HG03159 (cell line): ENCODE data around the gene OBSCN.
"Not testable (repeated sequence)": the region's sequence is repeated elsewhere in the genome, so short reads cannot be mapped to it uniquely, and the experiment has no call there.

Experiments
- ATAC-seq: cut with Tn5 transposase; IDR thresholded peaks from one replicate; pipeline ENCODE4 v1.9.1; 2021; ENCODE audit warnings: mild to moderate bottlenecking, moderate library complexity; ENCODE audit not compliant: unreplicated experiment

The OBSCN gene

DNA sequence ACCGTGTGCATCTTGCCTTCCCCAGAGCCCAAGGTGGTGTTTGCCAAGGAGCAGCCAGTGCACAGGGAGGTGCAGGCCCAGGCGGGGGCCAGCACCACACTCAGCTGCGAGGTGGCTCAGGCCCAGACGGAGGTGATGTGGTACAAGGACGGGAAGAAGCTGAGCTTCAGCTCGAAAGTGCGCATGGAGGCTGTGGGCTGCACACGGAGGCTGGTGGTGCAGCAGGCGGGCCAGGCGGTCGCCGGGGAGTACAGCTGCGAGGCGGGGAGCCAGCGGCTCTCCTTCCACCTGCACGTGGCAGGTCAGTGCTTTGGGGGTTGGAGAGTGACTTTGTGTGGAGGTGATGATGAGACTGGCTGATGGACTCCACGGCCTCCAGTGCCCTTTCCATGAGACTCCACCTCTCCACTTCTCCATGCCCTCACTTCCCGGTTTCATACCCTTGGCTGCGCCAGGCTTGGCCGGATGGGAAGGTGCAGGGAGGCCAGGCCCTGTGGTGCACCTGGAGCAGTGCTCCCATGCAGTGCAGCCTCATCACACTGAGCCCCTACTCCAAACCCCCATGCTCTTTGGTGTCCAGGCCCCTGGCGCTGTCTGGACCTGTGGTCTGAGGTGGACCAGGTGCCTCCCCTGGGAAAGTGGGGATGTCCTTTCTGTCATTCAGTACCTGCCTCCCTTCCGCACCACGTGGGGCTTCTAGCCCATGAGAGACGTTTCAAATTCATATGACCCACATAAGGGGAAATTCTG is 49.0 kb downstream of the OBSCN start:
- ATAC-seq: no peak

DNA sequence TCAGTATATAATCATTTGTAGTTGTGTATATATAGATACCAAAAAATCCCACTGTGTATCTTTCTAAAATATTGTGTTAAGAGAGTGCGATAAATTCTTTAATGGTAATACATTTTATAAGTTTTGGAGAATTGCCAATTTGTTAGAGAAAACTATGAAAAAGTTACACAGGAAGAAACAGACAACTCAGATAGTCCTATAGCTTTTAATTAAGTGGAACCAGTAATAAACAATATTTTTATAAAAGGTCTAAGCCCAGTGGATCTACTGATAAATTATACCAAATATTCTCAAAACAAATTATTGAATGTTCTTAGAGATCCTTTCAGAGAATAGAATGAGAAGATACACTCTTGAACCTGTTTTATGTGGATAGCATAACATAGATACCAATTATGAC is 50.6 kb downstream of the OBSCN start:
- ATAC-seq: no peak

DNA sequence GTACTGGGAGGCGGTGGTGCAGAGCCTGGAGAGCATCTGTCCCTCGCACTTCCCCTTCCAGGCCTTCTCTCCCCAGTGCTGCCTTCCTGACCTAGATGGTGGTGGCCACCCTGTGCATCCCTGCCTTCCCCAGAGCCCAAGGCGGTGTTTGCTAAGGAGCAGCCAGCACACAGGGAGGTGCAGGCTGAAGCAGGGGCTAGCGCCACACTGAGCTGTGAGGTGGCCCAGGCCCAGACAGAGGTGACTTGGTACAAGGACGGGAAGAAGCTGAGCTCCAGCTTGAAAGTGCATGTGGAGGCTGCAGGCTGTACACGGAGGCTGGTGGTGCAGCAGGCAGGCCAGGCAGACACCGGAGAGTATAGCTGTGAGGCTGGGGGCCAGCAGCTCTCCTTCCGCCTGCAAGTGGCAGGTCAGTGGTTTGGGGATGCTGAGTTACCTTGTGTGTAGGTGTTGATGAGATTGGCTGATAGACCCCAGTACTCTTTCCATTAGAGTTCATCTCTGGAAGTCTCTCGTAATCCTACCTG is 51.6 kb downstream of the OBSCN start:
- no peak for ATAC-seq

DNA sequence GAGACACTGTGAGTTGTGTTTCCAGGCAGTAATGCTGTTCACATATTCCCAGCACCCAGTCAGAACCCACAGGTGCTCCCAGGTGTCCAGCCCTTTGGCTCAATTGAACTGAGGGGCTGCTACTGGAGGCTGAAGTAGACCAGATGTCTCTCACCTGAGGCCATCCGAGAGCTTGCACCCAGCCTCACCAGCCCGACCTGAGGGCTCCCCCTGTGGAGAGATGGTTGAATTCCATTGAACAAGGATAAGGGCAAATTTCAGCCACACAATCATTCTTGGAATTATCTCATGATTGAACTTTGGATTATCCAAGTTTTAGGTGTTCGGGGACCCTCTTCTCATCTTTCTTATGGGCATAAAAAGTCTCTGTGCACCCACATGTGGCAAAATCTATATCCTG is 52.1 kb downstream of the OBSCN start:
- no peak for ATAC-seq

DNA sequence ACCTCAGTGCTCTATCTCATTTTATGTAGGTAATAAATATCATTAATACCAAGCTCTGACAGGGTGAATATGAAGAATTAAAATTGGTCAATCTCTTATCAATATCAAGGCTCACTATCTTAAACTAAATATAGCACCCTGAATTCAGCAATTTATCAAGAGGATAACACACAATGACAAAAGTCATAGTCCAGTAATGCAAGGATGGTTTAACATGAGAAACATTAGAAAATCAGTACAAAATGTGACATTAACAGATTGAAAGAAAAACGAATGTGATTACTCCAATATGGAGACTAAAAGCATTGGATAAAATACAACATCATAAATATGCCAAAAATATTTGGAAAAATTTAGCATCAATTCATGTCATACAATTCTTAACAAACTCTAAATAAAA is 53.9 kb downstream of the OBSCN start:
- no peak for ATAC-seq

DNA sequence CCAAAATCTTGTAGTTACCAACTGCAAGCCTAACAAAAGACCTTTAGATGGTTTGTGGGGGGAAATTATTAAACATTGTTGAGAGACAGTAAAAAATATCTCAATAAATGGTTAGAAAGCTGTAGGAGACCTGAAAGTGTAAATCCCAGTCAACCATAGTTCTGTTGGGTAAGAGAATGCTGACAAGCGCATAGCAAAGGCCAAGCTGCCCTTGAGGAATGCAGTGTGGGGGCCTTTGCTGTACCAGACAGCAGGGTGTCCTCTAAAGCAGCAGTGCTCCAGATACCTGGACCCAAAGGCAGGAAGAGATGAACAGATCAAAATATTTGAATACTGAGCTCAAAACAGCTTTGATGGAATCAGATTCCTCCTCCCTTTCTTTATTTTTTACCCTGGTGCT is 54.6 kb downstream of the OBSCN start:
- no peak for ATAC-seq

DNA sequence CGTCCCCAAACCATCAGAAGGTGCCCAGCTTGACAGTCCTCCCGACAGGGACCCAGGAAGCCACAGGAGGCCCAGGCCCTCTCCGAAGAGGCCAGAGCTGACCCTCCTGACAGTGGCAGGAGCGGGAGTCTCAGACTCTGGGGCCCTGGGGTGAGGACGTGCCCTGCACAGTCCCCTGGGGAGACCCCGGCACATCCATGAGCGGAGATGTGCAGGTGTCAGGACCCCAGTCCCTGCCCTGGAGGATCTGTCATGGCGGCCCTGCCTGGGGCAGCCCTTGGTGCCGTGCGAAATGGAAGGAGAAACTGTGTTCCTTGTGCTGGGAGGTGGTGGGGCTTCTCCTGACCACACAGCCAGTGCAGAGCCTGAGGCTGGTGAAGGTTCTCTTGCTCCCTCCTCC is 55.8 kb downstream of the OBSCN start:
- no peak for ATAC-seq

DNA sequence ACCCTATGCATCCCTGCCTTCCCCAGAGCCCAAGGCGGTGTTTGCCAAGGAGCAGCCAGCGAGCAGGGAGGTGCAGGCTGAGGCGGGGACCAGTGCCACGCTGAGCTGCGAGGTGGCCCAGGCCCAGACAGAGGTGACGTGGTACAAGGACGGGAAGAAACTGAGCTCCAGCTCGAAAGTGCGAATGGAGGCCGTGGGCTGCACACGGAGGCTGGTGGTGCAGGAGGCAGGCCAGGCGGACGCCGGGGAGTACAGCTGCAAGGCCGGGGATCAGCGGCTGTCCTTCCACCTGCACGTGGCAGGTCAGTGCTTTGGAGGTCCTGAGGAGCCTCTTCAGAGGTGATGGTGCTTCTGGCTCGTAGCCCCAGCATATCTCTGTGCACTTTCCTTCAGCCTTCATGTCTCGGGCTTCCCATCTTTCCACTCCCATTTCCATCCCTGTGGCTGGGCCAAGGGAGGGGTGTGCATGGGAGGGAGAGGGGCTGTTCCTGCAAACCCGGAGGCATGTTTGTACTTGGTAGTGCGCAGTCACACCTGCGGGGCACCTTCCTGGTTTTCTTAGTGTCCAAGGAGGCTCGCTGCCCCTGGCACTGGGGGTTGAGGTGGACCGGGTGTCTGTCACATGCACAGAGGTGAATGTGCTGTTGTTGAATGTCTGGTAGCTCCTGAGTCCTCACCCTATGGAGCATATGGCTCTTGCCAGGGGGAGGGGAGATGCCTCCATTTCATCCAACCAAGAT is 56.4 kb downstream of the OBSCN start:
- ATAC-seq: no peak

DNA sequence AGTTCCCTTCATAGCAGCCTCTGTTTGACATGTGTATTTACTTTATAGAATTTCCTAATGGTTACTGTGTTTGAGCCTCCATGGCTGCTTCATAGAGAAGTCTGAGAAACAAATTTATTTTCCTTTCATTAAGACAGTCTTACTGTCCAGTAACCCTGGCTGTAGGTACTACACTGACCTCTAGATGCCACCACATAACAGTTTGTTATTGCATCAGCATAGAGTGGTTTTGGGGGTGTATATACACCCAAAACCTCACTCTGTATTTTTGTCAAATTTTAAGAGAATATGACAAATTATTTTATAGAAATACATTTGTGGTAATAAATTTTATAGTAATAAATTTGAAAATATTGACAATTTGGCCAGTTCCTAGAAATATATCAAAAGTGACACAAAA is 57.3 kb downstream of the OBSCN start:
- no peak for ATAC-seq

DNA sequence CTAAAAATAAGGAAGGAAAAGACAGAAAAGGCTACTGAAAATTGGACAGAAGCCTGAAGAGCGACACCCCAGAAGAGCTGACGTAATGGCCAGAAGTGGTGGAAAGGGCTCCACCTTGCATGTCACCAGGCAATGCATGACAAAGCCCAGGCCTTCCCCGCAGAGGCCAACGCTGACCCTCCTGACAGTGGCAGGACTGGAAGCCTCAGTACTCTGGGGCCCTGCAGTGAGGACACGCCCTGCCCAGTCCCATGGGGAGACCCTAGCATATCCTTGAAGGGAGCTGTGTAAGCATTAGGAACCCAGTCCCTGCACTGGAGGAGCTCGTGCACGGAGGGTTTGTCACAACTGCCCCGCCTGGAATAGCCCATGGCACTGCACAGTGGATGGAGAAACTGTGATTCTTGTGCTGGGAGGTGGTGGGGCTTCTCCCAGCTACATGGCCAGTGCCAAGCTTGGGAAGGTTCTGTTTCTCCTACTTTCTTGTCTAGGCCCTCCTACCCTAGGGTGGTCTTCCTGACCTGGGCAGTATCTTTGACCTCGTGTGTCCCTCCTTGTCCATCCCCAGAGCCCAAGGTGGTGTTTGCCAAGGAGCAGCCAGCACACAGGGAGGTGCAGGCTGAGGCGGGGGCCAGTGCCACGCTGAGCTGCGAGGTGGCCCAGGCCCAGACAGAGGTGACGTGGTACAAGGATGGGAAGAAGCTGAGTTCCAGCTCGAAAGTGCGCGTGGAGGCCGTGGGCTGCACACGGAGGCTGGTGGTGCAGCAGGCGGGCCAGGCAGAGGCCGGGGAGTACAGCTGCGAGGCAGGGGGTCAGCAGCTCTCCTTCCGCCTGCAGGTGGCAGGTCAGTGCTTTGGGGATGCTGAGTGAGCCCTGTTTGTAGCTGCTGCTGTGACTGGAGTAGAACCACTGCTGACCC is 60.4 kb downstream of the OBSCN start:
- ATAC-seq: no peak

DNA sequence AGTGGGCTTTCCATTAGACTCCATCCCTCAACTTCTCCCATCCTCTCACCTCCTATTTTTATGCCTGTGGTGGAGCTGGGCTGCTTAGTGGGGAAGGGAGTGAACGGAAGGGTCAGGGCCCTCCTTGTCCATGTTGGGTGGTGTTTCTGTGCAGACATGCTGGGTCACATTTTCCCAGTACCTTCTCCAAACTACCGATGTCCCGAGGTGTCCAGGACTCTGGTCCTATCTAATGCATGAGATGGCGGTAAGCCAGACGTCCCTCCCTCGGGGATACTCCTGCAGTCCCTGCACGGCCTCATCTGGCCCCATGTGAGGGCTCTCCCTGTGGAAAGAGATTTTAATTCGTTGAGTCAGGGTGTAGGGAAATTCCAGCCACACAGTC is 61.0 kb downstream of the OBSCN start:
- no peak for ATAC-seq

DNA sequence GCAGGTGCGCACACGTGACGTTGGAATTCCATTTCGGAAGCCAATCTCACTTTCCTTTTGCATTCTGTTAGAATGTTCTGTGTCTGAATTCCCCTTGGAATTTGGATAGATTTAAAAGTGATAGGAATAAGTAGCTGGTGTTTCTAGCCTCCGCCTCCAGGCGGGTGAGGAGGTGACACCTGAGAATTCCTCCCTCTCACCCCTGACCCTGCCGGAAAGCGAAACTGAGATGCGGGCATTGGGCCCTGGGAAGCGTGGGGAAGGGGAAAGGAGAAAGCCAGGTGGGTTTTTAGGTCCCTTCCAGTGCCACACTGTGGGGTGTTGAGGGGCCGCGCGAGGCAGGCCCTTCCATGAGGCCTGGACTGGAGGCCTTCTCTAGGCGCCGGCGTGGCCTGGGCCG is 61.6 kb downstream of the OBSCN start:
- ATAC-seq: not testable (repeated sequence)

DNA sequence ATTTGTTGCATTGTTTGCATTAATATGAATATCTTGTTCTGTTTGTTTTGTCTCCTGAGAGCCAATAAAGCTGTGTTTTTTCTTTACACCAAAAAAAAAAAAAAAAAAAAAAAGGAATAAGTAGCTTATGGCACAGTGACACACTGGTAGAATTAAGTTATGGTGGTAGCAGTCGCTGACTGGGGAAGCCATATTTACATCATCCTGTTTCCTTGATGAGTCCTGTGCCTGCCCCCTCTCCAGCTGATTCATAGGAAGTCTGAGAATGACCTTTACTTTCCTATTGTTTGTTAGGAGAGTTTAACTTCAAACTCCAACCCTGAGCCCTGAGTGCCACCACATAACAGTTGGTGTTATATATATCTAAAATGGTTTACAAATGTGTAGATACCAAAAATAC is 62.2 kb downstream of the OBSCN start:
- no peak for ATAC-seq

DNA sequence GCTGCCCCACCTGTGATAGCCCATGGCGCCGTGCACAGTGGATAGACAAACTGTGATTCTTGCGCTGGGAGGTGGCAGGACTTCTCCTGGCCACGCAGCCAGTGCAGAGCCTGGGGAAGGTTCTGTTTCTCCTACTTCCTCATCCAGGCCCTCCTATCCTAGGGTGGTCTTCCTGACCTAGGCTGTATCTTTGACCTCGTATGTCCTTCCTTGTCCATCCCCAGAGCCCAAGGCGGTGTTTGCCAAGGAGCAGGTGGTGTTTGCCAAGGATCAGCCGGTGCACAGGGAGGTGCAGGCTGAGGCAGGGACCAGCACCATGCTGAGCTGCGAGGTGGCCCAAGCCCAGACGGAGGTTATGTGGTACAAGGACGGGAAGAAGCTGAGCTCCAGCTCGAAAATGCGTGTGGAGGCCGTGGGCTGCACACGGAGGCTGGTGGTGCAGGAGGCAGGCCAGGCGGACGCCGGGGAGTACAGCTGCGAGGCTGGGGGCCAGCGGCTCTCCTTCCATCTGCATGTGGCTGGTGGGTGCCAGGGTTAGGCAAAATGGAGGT is 63.9 kb downstream of the OBSCN start:
- ATAC-seq: no peak

DNA sequence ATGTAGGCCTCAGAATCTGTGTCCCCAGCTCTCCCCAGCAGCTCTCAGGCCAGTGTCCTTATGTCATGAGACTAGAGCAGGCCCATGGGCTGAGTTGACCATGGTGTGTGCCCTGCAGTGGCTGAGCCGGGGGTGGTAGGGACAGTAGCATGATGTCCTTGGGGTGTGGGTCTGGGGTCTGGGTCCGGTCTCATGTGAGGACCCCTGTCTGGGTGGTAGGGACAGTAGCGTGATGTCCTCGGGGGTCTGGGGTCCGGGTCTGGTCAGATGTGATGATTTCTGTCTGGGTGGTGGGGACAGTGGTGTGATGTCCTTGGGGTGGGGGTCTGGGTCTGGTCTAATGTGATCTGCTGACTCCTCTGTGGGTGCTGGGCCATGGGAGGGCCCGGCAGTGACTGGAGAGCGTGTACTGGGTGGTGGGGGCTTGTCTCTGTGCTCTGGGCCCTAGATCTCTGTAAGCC is 64.5 kb downstream of the OBSCN start:
- no peak for ATAC-seq

DNA sequence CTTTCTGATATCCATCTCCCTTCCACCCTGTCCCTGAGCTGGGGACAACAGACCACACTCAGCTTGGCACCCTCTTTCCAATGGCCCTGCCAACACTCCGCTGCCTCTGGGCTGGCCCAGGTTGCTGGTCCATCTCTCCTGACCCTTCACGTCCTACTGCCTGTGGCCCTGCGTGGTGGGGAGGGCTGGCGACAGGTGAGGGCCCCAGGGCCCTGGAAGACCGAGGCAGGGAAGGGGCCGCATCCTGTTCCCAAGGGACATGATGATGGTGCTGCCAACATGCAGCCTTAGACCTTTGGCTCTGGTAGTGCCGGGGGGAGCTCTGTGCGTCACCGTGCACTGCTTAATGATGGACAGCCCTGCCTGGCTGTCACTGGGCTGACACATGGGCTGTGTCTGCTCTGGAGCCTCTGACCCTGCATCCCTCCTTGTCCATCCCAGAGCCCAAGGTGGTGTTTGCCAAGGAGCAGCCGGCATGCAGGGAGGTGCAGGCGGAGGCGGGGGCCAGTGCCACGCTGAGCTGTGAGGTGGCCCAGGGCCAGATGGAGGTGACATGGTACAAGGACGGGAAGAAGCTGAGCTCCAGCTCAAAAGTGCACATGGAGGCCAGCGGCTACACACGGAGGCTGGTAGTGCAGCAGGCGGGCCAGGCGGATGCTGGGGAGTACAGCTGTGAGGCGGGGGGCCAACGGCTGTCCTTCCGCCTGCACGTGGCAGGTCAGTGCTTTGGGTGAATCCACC is 65.2 kb downstream of the OBSCN start:
- ATAC-seq: no peak

DNA sequence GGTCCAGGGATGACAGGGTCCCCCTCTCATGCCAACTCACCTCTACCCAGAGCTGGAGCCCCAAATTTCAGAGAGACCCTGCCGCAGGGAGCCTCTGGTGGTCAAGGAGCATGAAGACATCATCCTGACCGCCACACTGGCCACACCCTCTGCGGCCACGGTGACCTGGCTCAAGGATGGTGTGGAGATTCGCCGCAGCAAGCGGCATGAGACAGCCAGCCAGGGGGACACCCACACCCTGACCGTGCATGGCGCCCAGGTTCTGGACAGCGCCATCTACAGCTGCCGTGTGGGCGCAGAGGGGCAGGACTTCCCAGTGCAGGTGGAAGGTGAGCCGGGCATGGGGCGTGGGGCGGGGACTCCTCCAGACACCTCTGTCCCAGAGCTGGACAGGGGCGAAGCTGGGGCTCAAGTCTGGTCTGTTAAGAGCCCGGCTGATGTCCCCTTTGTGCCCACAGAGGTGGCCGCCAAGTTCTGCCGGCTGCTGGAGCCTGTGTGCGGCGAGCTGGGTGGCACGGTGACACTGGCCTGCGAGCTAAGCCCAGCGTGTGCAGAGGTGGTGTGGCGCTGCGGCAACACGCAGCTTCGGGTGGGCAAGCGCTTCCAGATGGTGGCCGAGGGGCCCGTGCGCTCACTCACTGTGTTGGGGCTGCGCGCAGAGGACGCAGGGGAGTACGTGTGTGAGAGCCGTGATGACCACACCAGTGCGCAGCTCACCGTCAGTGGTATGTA is 66.0 kb downstream of the OBSCN start:
- ATAC-seq: no peak

DNA sequence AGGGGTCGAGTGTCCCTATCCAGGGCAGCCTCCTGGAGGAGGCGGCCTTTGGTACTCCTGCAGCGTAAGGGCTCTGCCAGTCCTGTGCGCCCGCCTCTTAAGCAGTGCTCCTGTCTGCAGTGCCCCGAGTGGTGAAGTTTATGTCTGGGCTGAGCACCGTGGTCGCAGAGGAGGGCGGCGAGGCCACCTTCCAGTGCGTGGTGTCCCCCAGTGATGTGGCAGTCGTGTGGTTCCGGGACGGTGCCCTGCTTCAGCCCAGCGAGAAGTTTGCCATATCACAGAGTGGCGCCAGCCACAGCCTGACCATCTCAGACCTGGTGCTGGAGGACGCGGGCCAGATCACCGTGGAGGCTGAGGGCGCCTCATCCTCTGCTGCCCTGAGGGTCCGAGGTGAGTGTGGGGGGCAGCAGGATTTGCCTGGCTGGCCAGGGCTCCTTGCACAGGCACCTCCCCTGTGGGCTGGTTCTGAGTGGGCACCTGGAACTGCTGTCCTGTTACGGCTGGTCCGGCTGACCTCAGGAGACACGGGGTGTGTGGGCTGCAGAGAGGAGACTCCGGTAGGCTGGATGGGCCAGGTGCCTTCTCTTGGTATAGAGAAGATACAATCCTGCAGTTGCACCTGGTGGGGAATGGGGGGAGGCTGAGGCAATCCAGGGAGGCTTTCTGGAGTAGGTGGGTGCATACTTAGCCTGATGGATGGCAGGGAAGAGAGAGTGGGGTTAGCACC is 66.8 kb downstream of the OBSCN start:
- no peak for ATAC-seq

DNA sequence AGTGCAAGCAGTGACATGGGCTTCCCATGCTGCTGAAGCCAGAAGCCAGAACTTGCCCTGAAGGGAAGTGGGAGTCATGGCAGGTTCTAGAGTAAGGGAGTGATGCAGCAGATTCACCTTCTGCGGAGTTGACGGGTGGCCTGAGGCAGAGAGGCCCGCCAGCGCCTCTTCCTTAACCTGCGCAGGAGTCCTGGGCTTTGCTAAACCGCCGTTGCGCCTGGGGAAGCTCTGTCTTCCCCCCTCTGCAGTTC is 67.3 kb downstream of the OBSCN start:
- ATAC-seq: no peak
